HG03159 (cell line): ENCODE results near the gene CCDC188.
"Not testable (repeated sequence)": the region's sequence is repeated elsewhere in the genome, so short reads cannot be mapped to it uniquely, and the experiment has no call there.

Source experiments
- ATAC-seq: cut with Tn5 transposase; IDR thresholded peaks from one replicate; pipeline ENCODE4 v1.9.1; 2021; ENCODE audit warnings: mild to moderate bottlenecking, moderate library complexity; ENCODE audit not compliant: unreplicated experiment

CCDC188 gene

DNA sequence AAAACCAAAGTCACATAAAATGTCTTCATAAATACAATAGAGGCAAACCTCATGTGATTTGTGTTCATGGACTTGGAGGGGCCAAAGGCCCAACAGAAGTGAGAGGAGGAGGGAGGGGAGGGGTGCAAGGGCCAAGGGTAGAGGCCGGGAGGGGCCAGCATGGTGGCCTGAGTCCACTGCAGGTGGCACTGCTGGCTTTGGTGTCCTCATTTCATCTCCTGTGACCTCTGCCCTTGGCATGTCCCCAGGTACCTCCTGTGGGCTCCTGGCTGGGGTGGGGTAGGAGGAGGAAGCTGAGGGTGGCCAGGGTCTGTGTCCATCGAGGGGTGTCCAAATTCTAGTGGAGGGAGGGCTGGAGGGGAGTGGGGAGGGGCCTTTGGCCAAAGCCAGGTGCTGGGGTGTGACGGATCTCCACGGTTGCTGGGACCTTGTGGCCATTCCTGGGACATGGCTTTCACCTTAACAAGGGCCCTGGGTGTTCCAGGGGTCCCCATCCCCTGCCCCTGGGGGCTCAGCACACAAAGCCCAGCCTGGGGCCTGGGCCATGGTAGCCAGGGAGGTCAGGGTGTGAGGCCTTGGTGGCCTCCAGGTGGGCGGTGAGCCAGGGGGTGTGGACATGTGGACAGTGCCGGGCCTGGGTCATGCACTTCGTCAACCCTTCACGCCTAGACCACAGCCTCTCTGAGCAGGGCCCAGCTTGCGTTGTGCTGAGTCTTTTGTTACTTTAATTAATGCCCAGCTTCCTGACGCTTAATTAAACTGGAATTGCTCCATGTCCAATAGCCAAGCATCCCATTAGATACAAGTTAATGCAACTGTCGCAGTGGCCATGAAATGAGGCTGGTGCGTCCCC lies 20.7 kb upstream of the CCDC188 start:
- no peak for ATAC-seq

DNA sequence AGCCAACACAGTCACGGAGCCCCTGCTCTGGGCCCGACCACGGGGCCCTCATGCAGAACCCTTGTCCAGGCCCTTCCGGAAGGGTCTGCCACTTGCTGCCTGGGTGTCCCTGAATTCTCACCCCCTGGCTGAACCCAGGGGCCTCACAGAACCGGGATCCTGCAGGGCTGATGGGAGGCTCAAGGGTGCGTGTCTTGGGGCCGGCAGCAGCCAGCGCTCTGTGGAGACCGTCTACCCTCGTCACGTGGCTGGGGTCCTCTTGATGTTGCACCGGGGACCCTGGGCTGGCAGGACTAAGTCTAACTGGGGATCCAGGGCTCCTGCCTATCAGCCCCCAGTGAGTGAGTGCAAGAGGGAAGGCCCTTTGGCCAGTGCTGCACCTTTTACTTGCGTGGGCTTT lies 19.3 kb upstream of the CCDC188 start:
- no peak for ATAC-seq

- ATAC-seq: no peak
Observed at GRCh38 chr22:20169253-20169822, 18.5 kb upstream of the CCDC188 start.

DNA sequence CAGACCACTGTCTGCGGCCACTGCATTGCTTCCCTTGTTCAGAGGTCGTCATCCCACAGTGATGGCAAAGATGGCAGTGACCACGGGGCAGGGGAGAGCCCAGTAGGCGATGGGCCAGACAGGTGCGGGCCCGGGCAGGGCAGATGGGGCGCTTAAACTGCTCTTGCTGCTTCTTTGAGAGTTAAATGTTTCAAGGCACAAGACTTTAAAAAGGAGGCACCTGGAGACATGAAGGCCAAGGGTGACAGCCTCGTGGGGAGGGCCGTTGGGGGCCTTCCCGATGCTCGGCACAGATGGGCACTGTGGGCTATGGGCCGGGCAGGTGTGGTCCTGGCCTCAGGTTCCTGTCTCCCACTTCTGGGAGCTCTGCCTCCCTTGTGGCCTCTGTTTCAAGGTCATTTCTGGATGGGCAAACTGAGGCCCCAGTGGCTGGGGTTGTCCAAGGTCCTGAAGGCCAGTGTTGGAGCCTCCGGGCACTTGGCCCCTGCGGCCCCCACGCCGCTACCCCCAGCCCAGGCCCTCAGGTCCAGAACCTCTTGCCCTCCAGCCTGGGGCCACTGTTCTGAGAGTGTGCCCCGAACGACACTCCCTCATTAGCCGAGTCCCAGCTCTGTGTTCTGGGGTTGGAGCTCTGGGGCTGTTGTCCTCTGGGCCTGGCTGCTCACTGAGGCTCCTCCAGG lies 16.9 kb upstream of the CCDC188 start:
- ATAC-seq: no peak

DNA sequence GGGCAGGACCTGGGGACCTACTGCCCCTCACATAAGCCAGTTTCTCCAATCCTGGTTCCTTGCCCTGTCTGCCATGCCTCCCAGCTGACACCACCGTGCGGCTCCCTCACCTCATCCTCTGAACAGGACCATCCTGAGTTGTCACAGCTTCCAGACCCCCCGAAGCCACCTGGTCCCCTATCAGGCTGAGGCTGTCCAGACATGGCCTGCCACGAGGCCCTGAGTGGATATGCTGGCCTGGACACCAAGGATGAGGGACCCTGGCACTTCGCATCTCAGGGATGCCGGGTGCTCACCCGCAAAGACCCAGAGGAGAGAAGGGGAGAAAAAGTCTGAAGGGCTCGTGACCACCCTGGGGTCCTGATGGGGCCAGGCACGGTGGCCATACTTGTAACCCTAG lies 15.8 kb upstream of the CCDC188 start:
- ATAC-seq: no peak

GRCh38 chr22:20165913-20166312 lies 15.1 kb upstream of the CCDC188 start:
- ATAC-seq: no peak

- ATAC-seq: no peak
Observed at GRCh38 chr22:20165421-20165820, 14.6 kb upstream of the CCDC188 start.

GRCh38 chr22:20164863-20165262 lies 14.0 kb upstream of the CCDC188 start:
- no peak for ATAC-seq

DNA sequence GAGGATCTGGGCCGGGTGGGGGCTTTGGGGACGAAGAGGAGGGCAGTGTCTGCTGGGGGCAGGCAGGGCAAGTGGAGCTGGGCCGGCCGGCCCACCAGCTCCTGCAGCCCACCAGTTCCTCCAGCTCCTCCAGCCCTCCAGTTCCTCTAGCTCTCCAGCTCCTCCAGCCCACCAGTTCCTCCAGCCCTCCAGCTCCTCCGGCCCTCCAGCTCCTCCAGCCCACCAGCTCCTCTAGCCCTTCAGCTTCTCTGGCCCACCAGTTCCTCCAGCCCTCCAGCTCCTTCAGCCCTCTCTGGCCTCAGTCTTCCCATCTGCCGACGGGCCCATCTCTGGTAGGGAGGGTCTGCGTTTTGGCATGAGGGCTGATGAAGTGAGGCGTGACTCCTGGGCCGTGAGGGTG lies 9.2 kb upstream of the CCDC188 start:
- no peak for ATAC-seq

GRCh38 chr22:20159531-20159930 lies 8.7 kb upstream of the CCDC188 start:
- ATAC-seq: not testable (repeated sequence)

- ATAC-seq: no peak
Observed at GRCh38 chr22:20159076-20159475, 8.2 kb upstream of the CCDC188 start.

DNA sequence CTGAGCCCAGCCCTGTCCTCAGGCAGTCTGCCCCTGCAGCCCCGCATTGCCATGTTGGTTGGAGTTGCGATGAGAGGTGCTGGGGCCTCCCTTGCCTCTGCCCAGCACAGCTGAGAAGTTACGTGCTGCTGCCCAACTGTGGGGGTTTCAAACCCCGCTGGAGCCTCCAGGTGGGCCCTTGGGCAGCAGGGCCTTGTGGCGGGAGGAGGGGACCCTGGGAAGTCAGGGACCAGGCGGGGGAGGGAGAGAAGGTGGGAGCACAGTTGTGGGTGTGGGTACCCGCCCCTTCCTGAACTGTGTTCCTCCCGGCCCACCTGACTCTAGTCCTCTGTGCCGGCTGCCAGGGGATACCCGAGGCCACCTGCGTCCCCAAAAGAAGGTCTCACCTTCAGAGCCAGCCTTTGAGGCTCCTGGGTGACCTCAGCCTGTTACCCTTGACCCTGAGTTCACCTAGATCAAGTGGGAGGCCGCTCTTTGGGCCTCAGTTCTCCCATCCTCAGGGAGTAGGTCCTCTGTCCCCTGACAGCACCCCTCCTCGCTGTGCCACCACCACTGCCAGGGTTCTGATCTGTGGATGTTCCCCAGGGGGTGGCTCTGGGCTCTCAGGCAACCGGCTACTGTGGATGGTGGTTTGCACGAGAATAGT lies 7.7 kb upstream of the CCDC188 start:
- ATAC-seq: no peak

- no peak for ATAC-seq
Observed at GRCh38 chr22:20157430-20158183, 6.8 kb upstream of the CCDC188 start.

- ATAC-seq: no peak
Observed at GRCh38 chr22:20156611-20157429, 6.0 kb upstream of the CCDC188 start.

- ATAC-seq: no peak
Observed at GRCh38 chr22:20156042-20156389, 5.2 kb upstream of the CCDC188 start.

- no peak for ATAC-seq
Observed at GRCh38 chr22:20155330-20156041, 4.6 kb upstream of the CCDC188 start.

DNA sequence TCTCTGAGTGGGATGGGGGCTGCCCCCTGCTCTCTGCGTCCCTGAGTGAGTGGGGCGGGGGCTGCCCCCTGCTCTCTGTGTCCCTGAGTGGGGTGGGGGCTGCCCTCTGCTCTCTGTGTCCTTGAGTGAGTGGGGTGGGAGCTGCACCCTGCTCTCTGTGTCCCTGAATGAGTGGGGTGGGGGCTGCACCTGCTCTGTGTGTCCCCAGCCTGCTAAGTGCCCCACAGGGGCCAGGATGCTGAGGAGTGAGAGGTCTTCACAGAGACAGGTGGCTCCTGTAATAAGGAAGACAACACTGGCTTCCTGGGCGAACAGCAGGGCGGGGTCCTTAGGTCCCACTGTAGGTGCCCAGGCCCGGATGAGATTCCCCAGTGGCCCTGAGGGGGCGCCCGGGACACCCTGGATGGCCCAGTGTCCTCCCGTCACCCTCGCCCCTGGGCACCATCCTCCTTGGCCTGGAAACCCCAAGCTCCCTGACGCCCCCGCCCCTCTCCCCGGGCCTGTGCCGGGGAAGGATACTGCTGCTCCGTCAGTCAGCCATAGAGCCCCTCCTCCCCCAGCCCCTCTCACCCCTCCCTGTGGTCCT lies 3.8 kb upstream of the CCDC188 start:
- ATAC-seq: no peak

DNA sequence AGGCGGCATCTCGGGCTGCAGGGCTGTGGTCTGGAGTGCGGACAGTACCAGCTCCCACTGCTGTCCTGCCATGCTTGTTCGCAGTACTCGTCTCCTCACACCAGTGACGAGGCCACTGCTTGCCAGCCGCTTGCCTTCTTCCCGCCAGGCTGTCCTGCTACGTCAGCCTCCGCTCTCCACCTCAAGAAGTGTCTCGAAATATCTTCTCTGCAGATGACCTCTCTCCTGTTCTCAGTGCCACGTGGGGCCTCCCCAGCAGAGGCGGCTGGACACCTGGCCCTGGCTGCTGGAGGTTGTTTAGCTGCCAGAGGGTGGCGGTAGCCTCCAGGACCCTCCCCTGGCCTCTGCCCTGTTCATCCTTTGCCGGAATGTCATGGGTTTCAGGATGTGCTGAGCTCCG lies 3.1 kb upstream of the CCDC188 start:
- no peak for ATAC-seq

GRCh38 chr22:20152464-20152890 lies 1.6 kb upstream of the CCDC188 start:
- ATAC-seq: no peak
